GM21360 (cell line): Measurements from ENCODE around the gene C4BPB.
A peak's percentile ranks its signal among the peaks of the same experiment; 100 is the strongest.
"Not testable (repeated sequence)": the region's sequence is repeated elsewhere in the genome, so short reads cannot be mapped to it uniquely, and the experiment has no call there.

Source experiments
- ATAC-seq: cut with Tn5 transposase; IDR thresholded peaks from one replicate; pipeline ENCODE4 v1.9.1; 2021; ENCODE audit warnings: mild to moderate bottlenecking, moderate library complexity; ENCODE audit not compliant: unreplicated experiment

The C4BPB gene

DNA sequence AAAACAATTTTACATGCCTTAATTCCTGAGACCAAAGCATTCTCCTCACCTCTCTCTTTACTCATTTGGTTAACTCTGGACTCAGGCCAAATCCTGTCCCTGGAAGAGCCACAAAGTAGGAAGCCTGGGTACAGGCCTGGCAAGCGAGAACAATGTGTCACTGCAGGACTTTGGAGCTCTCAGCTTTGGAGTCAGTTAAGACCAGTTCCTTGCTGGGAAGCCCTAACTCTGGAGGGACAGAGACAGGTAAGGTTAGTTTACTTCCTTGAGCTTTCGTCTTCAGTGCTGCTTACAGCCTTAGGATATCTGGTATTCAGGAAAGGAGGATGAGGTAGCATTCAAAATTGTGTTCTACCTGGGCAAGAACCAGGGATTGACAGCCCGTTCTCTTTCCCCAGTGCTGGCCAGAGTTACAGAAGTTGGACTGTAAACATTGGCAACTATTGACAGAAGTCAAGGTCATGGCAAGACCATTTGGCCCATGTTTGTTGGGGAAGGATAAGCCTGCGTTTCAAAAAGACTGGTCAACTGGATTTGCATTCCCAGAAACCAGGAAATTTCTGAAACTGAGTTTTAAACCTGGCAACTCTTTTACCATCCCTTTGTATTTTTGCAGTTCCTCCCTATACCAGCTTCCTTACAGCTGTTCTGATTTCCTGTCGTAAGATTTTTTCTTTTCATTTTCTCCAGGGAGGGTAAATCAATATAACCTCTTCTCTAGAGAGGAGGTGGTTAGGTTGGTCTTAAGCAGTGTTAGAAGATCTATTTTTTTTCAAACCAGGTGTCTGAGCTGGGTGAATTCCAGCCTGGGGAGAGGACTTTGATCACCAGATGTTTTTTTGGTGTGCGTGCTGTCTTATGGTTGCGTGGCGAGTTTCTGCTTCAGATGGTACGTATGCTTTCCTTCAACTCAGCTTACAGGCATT, at the start of gene C4BPB:
TSS of gene C4BPB (plus strand) at position 160 of the 926 bp plus-strand sequence. CDS start at position 832, 672 bp downstream.
- no peak for ATAC-seq

- ATAC-seq = no peak
These were observed 49.1 kb upstream of the C4BPB start for GRCh38 chr1:207039380-207040180.

GRCh38 chr1:207040181-207040533, 48.5 kb upstream of the C4BPB start:
- no peak for ATAC-seq

- not testable (repeated sequence) for ATAC-seq
These were observed 47.3 kb upstream of the C4BPB start for GRCh38 chr1:207041397-207041796.

GRCh38 chr1:207045453-207045852, 43.2 kb upstream of the C4BPB start:
- no peak for ATAC-seq

DNA sequence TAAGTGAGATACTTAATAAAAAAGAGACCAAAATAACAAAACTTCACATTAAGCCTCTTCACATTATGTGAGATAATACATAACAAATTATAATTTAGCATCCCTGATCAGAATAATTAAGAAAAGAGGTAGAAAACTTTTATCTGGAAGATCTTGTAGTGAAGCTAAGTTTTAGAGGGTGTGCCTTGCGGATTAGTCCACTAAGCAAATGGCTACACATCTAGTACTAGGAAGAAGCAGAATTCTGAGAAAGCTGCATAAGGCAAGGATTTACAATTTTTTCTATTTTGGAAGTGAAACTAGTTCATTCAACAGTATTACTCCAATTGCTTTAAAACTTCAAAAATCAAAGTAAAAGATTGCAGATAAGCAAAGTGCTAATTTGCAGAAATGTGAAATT, 41.2 kb upstream of the C4BPB start:
- ATAC-seq = no peak

- no peak for ATAC-seq
These were observed 40.6 kb upstream of the C4BPB start for GRCh38 chr1:207048041-207048440.

GRCh38 chr1:207049054-207049453, 39.6 kb upstream of the C4BPB start:
- ATAC-seq = no peak

DNA sequence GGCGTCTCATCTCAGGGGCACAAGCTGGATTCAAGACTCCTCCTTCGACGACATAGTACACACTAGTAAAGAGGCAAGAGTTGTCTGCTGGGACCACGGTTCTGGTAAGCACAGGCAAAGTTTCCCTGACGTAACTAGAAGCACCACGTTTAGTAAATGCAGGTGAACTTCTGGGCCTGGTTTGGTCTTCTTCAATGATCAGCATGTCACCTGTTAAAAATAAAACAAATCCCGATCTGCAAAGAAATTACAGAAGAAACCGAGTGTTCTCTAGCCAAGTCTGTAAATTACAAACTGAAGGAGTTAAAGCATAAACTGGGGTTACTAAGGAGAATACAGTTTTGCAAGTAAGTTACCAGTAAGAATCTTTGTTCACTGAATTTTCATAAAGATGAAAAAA, 39.1 kb upstream of the C4BPB start:
- no peak for ATAC-seq

DNA sequence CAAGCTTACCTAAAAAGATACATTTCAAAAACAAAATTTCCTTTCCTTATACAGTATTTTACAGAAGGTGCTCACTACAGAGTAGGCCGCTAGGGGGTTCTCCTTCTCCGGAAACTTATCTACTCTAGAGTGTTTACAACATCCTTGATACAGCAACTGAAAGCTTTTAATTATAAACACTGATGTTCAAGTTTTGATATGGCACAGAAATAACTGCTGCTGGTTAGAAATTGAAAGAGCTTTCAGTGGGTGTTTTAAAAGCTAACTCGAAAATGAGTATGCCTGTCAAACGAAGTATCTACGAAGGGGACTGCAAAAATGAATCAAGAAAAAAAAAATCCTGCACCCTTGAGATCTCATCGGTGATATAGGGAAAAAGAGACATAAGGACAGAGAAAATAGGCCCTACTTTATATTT, 38.7 kb upstream of the C4BPB start:
- ATAC-seq = no peak

DNA sequence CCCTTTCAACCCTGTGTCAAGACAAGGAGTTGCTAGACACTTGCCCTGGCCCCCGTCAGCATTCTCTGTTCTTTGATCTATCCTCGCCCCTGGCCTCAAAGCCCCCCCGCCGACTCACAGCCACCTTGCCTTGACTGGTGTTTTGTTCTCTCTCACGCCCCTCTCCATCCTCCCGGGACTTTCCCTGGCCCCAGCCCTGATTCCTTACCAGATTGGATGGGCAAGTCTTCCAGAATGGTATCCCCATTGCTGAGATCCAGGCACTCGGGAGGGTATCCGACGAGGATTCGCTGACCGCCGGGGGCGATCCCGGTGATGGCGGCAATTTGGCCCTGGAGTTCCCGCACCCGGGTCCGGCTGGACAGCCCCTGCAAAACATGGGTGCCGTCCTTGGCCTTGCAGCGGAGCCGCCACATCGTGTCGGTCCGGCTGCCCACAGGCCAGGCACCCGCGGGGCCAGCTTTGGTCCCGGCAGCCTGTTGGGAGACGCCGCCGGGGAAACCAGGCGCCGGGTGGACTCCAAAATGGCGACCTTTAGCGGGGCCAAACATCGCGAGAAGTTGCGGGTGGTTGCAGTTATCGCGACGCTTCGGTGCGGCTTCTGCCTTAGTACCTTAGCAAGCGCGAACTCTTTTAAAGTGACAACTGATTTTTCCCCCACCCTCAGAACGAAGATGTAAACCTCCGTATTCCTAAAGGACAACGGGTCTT, 38.0 kb upstream of the C4BPB start:
- no peak for ATAC-seq

- ATAC-seq = no peak
These were observed 37.3 kb upstream of the C4BPB start, which contains the start of gene YOD1 for GRCh38 chr1:207051191-207051943. Gene YOD1 (minus strand): TSS chr1:207051208. CDS start chr1:207051030, 178 bp downstream.

- peak; percentile 74 for ATAC-seq
These were observed 35.5 kb upstream of the C4BPB start, which contains the start of gene PFKFB2 for GRCh38 chr1:207052911-207053769. Gene PFKFB2 (plus strand): TSS chr1:207053275. CDS start chr1:207054718, 1,443 bp downstream.

DNA sequence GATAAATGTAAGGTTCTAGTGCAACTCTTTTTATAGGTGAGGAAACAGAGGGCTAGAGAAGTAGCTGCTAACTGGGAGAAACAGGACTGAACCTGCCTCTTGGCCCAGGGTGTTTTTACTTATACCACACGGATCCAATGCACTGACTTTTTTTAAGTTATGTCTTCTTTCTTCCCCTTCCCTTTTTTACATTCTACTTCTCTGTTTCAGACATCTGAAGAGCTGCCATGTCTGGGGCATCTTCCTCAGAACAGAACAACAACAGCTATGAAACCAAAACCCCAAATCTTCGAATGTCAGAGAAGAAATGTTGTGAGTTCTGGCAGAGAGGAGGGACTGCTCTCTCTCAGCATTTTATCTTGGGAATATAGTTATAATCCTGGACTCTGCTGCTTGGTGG, 34.2 kb upstream of the C4BPB start:
- no peak for ATAC-seq

DNA sequence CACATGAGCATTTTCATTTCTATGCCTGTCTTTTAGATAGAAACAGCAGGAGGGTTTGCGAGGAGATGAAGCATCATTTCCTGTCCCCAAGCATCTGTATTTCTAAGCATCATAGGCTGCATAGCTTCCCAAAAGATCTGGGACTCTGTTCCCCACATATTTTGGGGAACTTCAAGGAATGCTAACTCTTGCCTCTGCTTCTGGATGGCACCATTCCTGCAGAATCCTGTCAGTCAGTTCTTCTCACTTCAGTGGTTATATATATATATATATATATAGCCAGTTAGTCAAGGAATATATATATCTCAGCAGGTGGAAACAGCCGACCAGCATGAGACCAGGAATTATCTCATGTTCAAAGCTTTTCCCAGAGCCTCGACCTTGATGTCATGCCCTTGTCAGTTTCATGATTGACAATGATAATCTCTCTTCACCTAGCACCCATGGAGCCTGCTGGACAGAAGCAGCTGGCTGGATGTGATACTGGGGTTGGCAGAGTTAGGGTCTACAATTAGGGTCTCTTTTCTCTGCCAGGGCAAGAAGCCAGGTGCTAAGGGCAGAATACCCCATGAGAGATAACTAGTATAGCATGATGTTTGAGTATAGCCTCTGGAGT, 33.2 kb upstream of the C4BPB start:
- no peak for ATAC-seq

- ATAC-seq = no peak
These were observed 32.0 kb upstream of the C4BPB start for GRCh38 chr1:207056673-207057072.

GRCh38 chr1:207058252-207058651, 30.4 kb upstream of the C4BPB start:
- ATAC-seq = no peak

- ATAC-seq = no peak
These were observed 29.5 kb upstream of the C4BPB start for GRCh38 chr1:207058878-207059867.
